ENCODE measurements around the gene ZAR1L. TPM values are rescaled to one million over a fixed set of nuclear protein-coding genes. Genes with fewer than 3 reads are reported as not detected.

The ZAR1L gene
- total RNA-seq, 2 experiments from 2014 or later = not detected

GRCh38 chr13:32320528-32320927, 5.4 kb upstream of the ZAR1L start:
- POLR2A ChIA-PET = no interaction called here
- TF ChIP-seq CTCF (IDR thresholded peaks at IDR 0.05) = no peak
- no peak overlapping the region for H3K27ac ChIP-seq (ENCODE audit: low read depth in 1 of 2, low read length in 2 of 2)
- no peak for DNase-seq
- no peak overlapping the region for H3K4me3 Mint-ChIP-seq
- H3K9me3 ChIP-seq (ENCODE audit: control insufficient read depth in 1 of 2, insufficient read depth in 1 of 2, low read length in 2 of 2) = no peaks in the 10 kb centered on the region
- peaks cover 4% of the 10 kb centered on the region for H3K36me3 Mint-ChIP-seq (ENCODE audit: low read depth)
- H3K4me1 Mint-ChIP-seq (ENCODE audit: low read depth) = peaks cover 4% of the 10 kb centered on the region
- CTCF ChIA-PET = no interaction called here
- H3K4me1 ChIP-seq (ENCODE audit: insufficient read depth, low read length) = peaks cover 7% of the 10 kb centered on the region
- no peaks in the 10 kb centered on the region for H3K36me3 ChIP-seq (ENCODE audit: insufficient read depth, low read length)
- H3K27me3 Mint-ChIP-seq = no peaks in the 10 kb centered on the region
- no peak overlapping the region for H3K4me3 ChIP-seq (ENCODE audit: low read length)
- intact Hi-C loops (cut with DNase I, micrococcal nuclease) = no loop called here
- ATAC-seq (ENCODE audit: poor library complexity) = no peak
- no peak overlapping the region for H3K27ac Mint-ChIP-seq
- H3K9me3 Mint-ChIP-seq = no peaks in the 10 kb centered on the region
- no peaks in the 10 kb centered on the region for H3K27me3 ChIP-seq (ENCODE audit: control insufficient read depth in 1 of 2, insufficient read depth in 2 of 2, low read length in 2 of 2)

- peaks cover 16% of the 10 kb centered on the region for H3K4me1 Mint-ChIP-seq (ENCODE audit: low read depth)
- H3K36me3 ChIP-seq (ENCODE audit: insufficient read depth, low read length) = no peaks in the 10 kb centered on the region
- no peak overlapping the region for H3K4me3 ChIP-seq (ENCODE audit: low read length)
- intact Hi-C loops (cut with DNase I, micrococcal nuclease) = loop anchor here (2.0 to 10.0 kb wide), 6 partner anchors 124 to 1497 kb away; partner anchors contain the start of genes HSPH1 (in 1 of the 2), N4BP2L2 (in 1 of the 2), PDS5B (in 1 of the 2) and RFC3 (in 1 of the 2)
- H3K27me3 ChIP-seq (ENCODE audit: control insufficient read depth in 1 of 2, insufficient read depth in 2 of 2, low read length in 2 of 2) = no peaks in the 10 kb centered on the region
- no peak overlapping the region for H3K4me3 Mint-ChIP-seq
- H3K9me3 ChIP-seq (ENCODE audit: control insufficient read depth in 1 of 2, insufficient read depth in 1 of 2, low read length in 2 of 2) = no peaks in the 10 kb centered on the region
- peaks cover 13% of the 10 kb centered on the region for H3K36me3 Mint-ChIP-seq (ENCODE audit: low read depth)
- no peak for TF ChIP-seq CTCF (IDR thresholded peaks at IDR 0.05)
- peak in 2 of 14 experiments; percentile 24 to 27 for DNase-seq
- no peak overlapping the region for H3K27ac ChIP-seq (ENCODE audit: low read depth in 1 of 2, low read length in 2 of 2)
- no peaks in the 10 kb centered on the region for H3K9me3 Mint-ChIP-seq
- H3K4me1 ChIP-seq (ENCODE audit: insufficient read depth, low read length) = peaks cover 15% of the 10 kb centered on the region
- H3K27me3 Mint-ChIP-seq = no peaks in the 10 kb centered on the region
- ChIA-PET CTCF (no interaction called here), POLR2A (interaction anchor here (1.0 kb wide), 1 partner anchor 32 kb away, joined by 3 read pairs; no protein-coding TSS in a partner anchor)
- H3K27ac Mint-ChIP-seq = no peak overlapping the region
- no peak for ATAC-seq (ENCODE audit: poor library complexity)
Observed at GRCh38 chr13:32317716-32318465, 2.7 kb upstream of the ZAR1L start.

- H3K4me3 ChIP-seq (ENCODE audit: low read length) = peak overlapping the region; percentile 84
- no peak for TF ChIP-seq CTCF (IDR thresholded peaks at IDR 0.05)
- CTCF ChIA-PET = interaction anchor here (0.5 kb wide), 1 partner anchor 9 kb away, joined by 4 read pairs; no protein-coding TSS in a partner anchor
- H3K9me3 ChIP-seq (ENCODE audit: control insufficient read depth in 1 of 2, insufficient read depth in 1 of 2, low read length in 2 of 2) = no peaks in the 10 kb centered on the region
- DNase-seq (no peak), ATAC-seq (ENCODE audit: poor library complexity) (no peak)
- no peaks in the 10 kb centered on the region for H3K36me3 ChIP-seq (ENCODE audit: insufficient read depth, low read length)
- no peaks in the 10 kb centered on the region for H3K27me3 ChIP-seq (ENCODE audit: control insufficient read depth in 1 of 2, insufficient read depth in 2 of 2, low read length in 2 of 2)
- Mint-ChIP-seq H3K4me3 (peak overlapping the region; percentile 96), H3K4me1 (ENCODE audit: low read depth) (peaks cover 16% of the 10 kb centered on the region), H3K36me3 (ENCODE audit: low read depth) (peaks cover 13% of the 10 kb centered on the region), H3K27ac (peak overlapping the region; percentile 100), H3K27me3 (no peaks in the 10 kb centered on the region), H3K9me3 (no peaks in the 10 kb centered on the region)
- peaks cover 15% of the 10 kb centered on the region for H3K4me1 ChIP-seq (ENCODE audit: insufficient read depth, low read length)
- intact Hi-C loops (cut with DNase I, micrococcal nuclease) = loop anchor here (2.0 to 10.0 kb wide), 6 partner anchors 126 to 1498 kb away; partner anchors contain the start of genes HSPH1 (in 1 of the 2), N4BP2L2 (in 1 of the 2), PDS5B (in 1 of the 2) and RFC3 (in 1 of the 2)
- POLR2A ChIA-PET = interaction anchor here (1.8 to 3.2 kb wide), 3 partner anchors 110 to 1226 kb away, joined by 6 to 83 read pairs (median 12); partner anchors contain the start of gene N4BP2L1
- no peak overlapping the region for H3K27ac ChIP-seq (ENCODE audit: low read depth in 1 of 2, low read length in 2 of 2)
Observed at GRCh38 chr13:32316501-32316900, 1.3 kb upstream of the ZAR1L start.
